Activated CD4-positive, alpha-beta T cell treated with anti-CD3 and anti-CD28 coated beads for 4 hours (primary cell): ENCODE results near the gene NR5A1.

Experiments used
- DNase-seq, 2 donors: peaks; one replicate each; pipeline ENCODE4 v3.0.0-alpha.2; 2020

NR5A1 gene

DNA sequence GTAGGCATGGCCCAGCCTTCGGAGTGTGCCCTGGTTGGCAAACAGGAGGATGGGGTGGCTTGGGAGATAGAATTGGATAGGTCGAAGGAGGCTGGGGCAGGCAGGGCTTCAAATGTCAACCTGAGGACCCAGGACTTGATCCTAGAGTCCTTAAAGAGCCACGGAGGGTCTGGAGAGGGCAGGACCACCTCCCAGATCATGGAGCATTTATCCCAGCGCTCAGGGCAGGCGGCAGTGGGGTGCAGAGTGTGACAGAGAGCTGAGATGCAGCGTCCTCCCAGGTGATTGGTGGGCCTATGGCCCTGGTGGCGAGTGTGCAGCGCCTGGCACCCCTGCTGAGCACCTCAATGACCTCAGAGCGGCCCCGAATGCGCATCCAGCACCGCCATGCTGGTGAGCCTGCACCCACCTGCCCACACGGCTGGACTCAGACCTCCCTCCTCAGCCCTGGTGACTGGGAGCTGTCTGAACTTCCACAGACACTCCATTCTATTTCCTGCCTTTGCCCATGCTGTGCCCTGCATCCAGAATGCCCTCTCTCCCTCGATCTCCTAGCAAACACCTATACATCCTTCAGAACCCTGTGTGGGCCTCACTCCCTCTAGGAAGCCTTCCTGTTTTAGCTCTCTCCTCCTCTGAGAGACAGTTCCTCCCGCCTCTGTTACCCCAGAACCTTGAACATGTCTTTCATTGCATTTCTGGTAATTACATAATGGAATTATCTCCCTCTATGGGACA lies 50.7 kb downstream of the NR5A1 start:
- no peak for DNase-seq

- DNase-seq = no peak
Observed at GRCh38 chr9:124455820-124456219, 51.4 kb downstream of the NR5A1 start.

DNA sequence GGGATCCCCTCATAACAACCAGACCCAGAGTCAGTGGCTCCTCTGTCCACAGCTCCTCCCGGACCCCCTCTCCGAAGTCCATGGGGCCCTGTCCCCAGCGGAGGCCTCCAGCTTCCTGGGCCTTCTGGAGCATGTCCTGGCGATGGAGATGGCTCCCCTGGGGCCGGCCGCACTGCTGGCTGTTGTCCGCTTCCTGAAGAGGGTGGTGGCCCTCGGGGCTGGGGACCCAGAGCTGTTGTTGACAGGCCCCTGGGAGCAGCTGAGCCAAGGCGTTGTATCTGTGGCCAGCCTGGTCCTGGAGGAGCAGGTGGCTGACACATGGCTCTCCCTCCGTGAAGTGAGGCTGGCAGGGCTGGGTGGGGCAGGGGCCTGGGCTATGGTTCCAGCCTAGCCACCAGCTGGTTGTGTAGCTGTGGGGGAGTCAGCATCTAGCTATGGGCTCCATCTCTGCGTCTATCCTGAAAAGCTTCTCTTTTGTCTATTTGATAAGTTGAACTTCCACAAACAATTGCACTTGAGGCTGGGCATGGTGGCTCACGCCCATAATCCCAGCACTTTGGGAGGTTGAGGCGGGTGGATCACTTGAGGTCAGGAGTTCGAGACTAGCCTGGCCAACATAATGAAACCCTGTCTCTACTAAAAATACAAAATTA lies 52.3 kb downstream of the NR5A1 start:
- DNase-seq = no peak

DNA sequence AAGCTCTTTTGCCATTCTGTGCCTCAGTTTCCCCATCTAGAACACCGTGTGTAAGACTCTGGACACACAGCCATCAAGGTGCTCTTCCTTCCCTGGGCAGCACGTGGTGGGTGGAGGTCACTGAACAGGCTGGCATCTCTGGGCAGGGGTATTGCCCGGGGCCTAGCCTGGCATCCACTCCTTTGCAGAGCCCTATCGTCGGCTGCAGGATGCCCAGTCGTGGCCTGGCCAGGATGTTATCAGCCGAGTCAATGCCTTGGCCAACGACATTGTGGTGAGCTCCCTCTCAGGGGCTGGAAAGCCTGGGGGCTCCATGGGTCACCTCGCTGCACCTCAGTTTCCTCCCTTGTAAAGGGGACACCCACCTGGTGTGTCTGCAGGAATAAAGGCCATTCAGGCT lies 52.9 kb downstream of the NR5A1 start:
- DNase-seq = no peak

GRCh38 chr9:124453586-124454191 lies 53.5 kb downstream of the NR5A1 start:
- DNase-seq = no peak

DNA sequence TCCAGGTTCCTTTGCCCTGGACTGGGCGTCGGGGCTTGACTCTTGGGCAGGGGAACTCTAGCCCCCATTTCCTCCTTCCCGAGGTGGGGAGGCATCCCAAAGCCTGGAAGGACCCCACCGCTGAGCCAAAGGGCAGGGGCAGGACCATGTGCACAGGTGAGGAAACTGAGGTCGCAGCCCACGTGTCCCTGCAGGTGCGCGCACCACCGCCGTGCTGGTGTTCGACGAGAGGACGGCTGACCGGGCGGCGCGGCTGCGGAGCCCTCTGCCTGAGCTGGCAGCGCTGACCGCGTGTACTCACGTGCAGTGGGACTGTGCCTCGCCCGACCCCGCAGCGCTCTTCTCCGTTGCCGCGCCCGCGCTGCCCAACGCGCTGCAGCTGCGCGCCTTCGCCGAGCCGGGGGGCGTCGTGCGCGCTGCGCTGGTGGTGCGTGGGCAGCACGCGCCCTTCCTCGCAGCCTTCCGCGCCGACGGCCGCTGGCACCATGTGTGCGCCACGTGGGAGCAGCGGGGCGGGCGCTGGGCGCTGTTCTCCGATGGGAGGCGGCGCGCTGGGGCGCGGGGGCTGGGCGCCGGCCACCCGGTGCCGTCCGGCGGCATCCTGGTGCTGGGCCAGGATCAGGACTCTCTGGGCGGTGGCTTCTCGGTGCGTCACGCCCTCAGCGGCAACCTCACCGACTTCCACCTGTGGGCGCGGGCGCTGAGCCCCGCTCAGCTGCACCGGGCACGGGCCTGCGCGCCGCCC lies 54.2 kb downstream of the NR5A1 start:
- DNase-seq = no peak

- DNase-seq = no peak
Observed at GRCh38 chr9:124452326-124452725, 54.9 kb downstream of the NR5A1 start.

DNA sequence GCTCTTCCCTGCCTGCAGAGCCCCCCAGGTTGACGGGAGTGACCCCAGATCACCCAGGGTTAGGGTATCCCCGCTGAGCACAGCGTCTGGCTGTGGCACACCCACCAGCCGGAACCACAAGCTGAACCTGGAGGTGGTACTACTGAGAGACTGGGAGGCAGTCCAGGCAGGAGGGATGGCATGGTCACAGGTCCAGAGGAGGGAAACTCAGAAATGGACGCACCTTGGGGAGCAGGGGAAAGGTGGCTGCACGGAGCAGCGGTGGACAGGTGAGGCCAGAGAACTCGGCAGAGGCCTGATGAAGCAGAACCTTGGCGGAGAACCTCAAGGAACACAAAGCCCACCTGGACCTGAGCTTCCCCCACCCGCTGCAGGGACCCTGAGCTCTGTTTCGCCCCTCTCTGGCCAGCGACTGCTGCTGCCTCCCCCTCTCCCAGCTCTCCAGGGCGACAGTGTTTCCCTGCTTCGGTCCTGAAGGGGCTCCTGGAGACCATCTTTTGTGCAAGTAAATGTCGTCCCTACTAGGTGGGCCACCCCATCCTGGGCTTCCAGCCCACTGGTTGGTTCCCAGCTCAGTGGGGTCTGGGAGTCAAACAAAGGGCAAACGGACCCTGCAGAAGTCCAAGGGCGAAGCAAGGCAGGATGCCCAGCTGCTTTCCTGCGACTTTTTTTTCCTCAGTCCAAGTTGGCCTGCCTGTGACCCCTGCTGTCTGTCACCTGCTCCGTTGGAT lies 56.1 kb downstream of the NR5A1 start:
- DNase-seq = no peak

- DNase-seq = no peak
Observed at GRCh38 chr9:124450241-124450924, 56.8 kb downstream of the NR5A1 start, which contains the start of gene ADGRD2. ADGRD2 (plus strand) TSS chr9:124450451; CDS start chr9:124451667, 1,216 bp downstream.

DNA sequence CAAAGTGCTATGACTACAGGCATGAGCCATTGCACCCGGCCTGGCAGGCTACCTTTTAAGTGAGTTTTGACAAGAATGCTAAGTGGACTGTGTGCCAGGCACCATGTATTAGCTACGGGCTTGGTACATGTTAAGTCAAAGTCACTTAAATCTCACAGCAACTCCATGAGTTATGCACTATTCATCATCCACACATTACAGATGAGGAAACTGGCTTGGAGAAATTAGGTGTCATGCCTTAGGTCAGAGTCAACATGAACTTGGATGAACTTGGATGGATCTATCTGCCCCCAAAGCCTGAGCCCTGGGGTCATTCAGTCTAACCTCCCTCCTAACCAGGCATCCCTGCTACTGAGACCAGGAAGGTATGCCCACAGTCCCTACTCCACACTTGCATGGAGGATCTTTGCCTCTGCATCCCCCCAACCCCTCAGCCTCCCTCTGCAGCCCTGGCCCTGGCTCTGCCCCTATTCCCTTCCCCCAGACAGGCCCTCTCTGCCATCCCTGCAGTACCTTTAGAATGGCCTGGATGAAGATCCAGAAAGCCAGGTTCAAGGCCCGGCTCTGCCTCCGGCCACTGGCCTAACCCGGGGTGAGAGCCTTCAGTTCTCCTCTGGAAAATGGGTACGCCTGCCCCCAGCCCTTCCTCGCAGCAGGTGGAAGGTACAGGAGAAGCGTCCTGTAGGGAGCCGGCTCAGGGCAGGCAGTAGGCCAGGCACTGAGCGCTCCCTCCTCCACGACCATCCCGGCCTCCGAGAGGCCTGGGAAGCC lies 57.6 kb downstream of the NR5A1 start:
- DNase-seq = no peak

GRCh38 chr9:124448019-124448418 lies 59.2 kb downstream of the NR5A1 start:
- no peak for DNase-seq

- no peak for DNase-seq
Observed at GRCh38 chr9:124447297-124447661, 59.9 kb downstream of the NR5A1 start.

DNA sequence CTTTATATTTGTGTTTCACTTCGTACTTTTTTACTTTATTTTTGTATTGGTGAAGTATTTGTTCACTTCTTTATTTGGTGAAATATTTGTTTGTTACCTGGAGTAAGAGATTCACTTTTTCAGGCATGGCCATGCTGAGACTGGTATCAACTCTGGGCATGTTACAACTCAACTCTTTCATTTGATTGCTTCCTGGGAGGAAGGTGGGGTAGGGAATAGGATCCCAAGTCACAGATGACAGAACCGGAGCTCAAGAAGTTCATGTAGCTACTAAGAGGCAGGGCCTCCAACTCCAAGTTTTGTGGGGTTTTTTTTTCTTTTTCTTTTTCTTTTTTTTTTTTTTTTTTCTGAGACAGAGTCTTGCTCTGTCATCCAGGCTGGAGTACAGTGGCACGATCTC lies 63.0 kb downstream of the NR5A1 start:
- DNase-seq = no peak

DNA sequence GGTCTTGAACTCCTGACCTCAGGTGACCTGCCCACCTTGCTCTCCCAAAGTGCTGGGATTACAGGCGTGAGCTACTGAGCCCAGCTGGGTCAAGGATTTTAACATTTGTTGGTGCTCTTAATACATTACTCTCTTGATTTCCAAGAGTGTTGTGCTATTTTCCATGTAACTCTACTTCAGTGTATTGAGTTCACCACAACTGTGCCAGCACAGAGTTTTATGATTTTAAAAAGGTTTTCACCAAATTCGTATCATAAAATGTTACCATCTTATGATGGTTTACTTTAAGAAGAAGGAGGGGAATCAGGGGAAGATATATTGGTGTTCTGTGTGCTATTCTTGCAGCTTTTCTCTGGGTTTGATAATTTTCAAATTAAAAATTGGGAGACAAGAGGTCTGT lies 63.6 kb downstream of the NR5A1 start:
- no peak for DNase-seq

DNA sequence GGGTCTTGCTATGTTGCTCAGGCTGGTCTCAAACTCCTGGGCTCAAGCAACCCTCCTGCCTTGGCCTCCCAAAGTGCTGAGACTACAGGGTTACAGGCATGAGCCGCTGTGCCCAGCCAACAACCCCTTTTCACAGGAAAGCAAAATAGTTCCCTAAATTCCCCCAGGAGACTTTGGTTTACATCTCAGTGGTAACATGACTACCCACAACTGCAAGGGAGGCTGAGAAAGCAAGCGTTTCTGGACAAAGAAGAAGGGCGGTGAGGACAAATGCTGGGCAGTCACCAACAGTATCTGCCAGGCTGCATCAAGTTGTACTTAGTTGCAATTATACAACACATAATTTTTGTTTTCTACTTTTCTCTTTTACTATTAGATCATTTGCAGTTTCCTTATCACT lies 64.4 kb downstream of the NR5A1 start:
- DNase-seq = no peak

- DNase-seq = no peak
Observed at GRCh38 chr9:124442379-124442778, 64.8 kb downstream of the NR5A1 start.

- DNase-seq = no peak
Observed at GRCh38 chr9:124441291-124441690, 65.9 kb downstream of the NR5A1 start.

DNA sequence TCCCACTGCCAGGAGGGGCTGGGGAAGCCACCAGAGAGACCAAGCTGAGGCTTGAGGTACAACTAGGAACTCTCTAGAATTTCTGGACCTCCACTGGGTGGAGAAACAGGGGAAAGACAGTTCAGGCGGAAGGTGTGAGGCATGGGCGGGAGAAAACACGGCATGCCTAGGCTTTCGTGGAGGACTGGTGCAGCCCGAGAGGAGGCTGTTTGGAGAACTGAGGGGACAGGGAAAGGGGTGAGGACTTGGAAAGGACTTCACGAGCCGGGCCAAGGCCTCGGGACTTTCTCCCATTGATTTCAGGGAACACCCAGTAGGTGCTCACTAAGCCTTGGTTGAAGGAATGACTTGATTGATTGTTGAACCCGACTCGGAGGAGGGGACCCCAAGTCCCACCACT lies 66.4 kb downstream of the NR5A1 start:
- DNase-seq = no peak

DNA sequence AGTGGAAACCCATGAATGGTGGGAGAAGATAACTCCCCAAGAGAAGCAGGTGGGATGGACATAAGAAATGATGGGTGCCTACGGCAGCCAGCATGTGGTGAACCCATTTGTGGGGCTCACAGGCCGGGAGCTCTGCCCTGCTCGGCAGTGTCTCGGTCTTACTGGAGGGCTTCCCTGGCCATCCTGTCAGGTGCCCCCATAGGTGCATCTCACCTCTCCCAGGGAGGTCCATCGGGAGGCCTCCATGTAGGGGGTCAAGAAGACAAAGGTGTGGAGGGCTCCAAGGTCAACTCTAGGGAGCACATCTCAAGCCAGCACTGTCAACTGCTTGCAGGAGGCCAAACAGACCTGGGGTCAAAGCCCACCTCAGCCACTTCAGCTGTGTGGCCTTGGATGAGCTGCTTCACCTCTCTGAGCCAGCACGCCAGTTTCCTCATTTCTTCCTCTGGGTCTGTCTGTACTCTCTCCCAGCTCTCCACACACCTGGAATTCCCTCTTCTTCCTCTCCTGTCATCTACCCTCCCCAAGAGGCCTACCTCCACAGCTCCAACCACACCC lies 67.4 kb downstream of the NR5A1 start:
- no peak for DNase-seq

DNA sequence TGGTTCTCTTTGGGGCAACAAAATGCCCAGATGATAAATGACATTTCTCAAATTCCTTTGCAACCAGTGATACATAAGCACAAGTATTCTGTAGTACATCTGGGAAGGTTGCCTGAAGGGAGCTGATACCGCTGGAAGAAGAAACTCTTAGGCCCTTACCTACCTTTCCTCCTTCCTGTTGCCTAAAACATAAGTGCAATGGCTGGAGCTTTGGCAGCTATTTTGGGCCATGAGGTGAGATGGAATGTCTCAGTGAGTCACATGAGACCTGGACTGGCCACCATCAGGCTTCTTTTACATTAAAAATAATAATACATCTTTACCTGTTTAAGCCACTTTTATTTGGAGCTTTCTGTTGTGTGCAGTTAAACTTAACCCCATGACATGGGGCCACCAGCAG lies 68.1 kb downstream of the NR5A1 start:
- no peak for DNase-seq

GRCh38 chr9:124438091-124438490 lies 69.1 kb downstream of the NR5A1 start:
- DNase-seq = no peak
